GM20431 (cell line): ENCODE measurements around the gene PCCB.
"Not testable (repeated sequence)": the region's sequence is repeated elsewhere in the genome, so short reads cannot be mapped to it uniquely, and the experiment has no call there.

Experiments used
- in situ Hi-C: fragments of 300-500 bp; cut with MseI, MboI; formaldehyde crosslinking; loops from one replicate; pipeline ENCODE4 v1.15.0; 2020; ENCODE audit warnings: low sequenced_read_pairs; ENCODE audit not compliant: unreplicated experiment

PCCB gene

GRCh38 chr3:136300444-136300843 is 50.3 kb downstream of the PCCB start:
- in situ Hi-C loops, result no loop called here

- in situ Hi-C loops, result no loop called here
These were observed 55.7 kb downstream of the PCCB start for GRCh38 chr3:136305879-136306278.

- in situ Hi-C loops, result no loop called here
These were observed 61.1 kb downstream of the PCCB start for GRCh38 chr3:136311261-136311660.

GRCh38 chr3:136311968-136312367 is 61.8 kb downstream of the PCCB start:
- in situ Hi-C loops, result no loop called here

GRCh38 chr3:136326316-136326715 is 76.2 kb downstream of the PCCB start:
- in situ Hi-C loops, result no loop called here

GRCh38 chr3:136327671-136328070 is 77.5 kb downstream of the PCCB start:
- in situ Hi-C loops, result no loop called here

GRCh38 chr3:136329593-136329992 is 79.5 kb downstream of the PCCB start:
- in situ Hi-C loops, result no loop called here

GRCh38 chr3:136330900-136331299 is 80.8 kb downstream of the PCCB start:
- in situ Hi-C loops, result no loop called here

- in situ Hi-C loops, result no loop called here
These were observed 82.2 kb downstream of the PCCB start for GRCh38 chr3:136332302-136332701.

GRCh38 chr3:136332776-136333175 is 82.6 kb downstream of the PCCB start:
- in situ Hi-C loops, result no loop called here

GRCh38 chr3:136334209-136334608 is 84.1 kb downstream of the PCCB start:
- in situ Hi-C loops, result no loop called here

- in situ Hi-C loops, result not testable (repeated sequence)
These were observed 84.6 kb downstream of the PCCB start for GRCh38 chr3:136334726-136335125.

- in situ Hi-C loops, result no loop called here
These were observed 86.4 kb downstream of the PCCB start for GRCh38 chr3:136336329-136337100.

GRCh38 chr3:136343446-136343845 is 93.3 kb downstream of the PCCB start:
- in situ Hi-C loops, result no loop called here

GRCh38 chr3:136343873-136344555 is 93.9 kb downstream of the PCCB start:
- in situ Hi-C loops, result no loop called here

- in situ Hi-C loops, result no loop called here
These were observed 96.3 kb downstream of the PCCB start for GRCh38 chr3:136346486-136346885.

- in situ Hi-C loops, result no loop called here
These were observed 100.0 kb downstream of the PCCB start for GRCh38 chr3:136350132-136350531.

GRCh38 chr3:136350557-136350956 is 100.4 kb downstream of the PCCB start:
- in situ Hi-C loops, result no loop called here

- in situ Hi-C loops, result no loop called here
These were observed 101.2 kb downstream of the PCCB start for GRCh38 chr3:136351351-136351750.

- in situ Hi-C loops, result no loop called here
These were observed 101.8 kb downstream of the PCCB start for GRCh38 chr3:136351905-136352304.

- in situ Hi-C loops, result no loop called here
These were observed 103.3 kb downstream of the PCCB start for GRCh38 chr3:136353461-136353860.

GRCh38 chr3:136366289-136366688 is 116.1 kb downstream of the PCCB start:
- in situ Hi-C loops, result no loop called here
